ENCODE measurements around the gene MT3.
"Not testable (repeated sequence)": the region's sequence is repeated elsewhere in the genome, so short reads cannot be mapped to it uniquely, and the experiment has no call there.

The MT3 gene

DNA sequence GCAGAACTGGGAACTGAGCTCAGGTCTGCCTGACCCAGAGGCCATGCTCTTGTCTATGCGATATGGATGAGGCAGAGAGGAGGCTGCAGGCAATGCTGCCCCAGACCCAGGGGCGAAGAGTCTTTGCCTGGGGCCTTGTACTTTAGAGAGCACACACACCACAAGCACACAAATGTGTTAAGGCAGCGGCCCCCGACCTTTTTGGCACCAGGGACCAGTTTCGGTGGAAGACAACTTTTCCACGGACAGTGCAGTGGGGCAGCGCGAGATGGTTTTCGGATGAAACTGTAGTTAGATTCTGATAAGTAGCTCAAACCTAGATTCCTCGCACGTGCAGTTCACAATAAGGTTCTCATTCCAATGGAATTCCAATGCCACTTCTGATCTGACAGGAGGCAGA, 17.8 kb upstream of the MT3 start:
- no peak for DNase-seq (ENCODE audit: low read depth)
- TF ChIP-seq, protein P1, sequence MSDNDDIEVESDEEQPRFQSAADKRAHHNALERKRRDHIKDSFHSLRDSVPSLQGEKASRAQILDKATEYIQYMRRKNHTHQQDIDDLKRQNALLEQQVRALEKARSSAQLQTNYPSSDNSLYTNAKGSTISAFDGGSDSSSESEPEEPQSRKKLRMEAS (IDR thresholded peaks at IDR 0.05; ENCODE audit: low read depth, low read length): no peak
- no peak for TF ChIP-seq MYC (IDR thresholded peaks at IDR 0.05; ENCODE audit: low read depth, low read length)
- TF ChIP-seq, protein P2, sequence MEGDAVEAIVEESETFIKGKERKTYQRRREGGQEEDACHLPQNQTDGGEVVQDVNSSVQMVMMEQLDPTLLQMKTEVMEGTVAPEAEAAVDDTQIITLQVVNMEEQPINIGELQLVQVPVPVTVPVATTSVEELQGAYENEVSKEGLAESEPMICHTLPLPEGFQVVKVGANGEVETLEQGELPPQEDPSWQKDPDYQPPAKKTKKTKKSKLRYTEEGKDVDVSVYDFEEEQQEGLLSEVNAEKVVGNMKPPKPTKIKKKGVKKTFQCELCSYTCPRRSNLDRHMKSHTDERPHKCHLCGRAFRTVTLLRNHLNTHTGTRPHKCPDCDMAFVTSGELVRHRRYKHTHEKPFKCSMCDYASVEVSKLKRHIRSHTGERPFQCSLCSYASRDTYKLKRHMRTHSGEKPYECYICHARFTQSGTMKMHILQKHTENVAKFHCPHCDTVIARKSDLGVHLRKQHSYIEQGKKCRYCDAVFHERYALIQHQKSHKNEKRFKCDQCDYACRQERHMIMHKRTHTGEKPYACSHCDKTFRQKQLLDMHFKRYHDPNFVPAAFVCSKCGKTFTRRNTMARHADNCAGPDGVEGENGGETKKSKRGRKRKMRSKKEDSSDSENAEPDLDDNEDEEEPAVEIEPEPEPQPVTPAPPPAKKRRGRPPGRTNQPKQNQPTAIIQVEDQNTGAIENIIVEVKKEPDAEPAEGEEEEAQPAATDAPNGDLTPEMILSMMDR (IDR thresholded peaks at IDR 0.05; ENCODE audit: low read depth, low read length): no peak
- no peak overlapping the region for H3K4me3 ChIP-seq (ENCODE audit: low read depth, low read length)

DNA sequence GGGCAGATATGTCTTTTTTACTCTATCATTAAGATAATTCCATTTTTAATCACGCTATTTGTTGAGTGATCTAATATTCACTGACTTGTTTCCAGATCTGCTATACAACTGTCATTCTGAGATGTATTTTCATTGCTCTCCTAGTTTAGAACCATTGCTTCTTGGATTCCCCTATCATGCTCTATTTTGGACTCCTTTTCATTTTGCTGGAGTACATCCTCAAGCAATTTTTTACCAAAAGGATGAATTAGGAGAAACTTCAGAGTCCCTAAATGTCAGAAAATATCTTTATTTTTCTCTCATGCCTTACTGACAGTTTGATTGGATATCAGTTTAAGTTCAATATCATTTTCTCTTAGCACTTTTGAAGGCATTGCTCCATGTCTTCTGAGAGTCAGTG, 14.7 kb upstream of the MT3 start:
- TF ChIP-seq MYC (IDR thresholded peaks at IDR 0.05; ENCODE audit: low read depth, low read length): no peak
- TF ChIP-seq, protein P1 (IDR thresholded peaks at IDR 0.05; ENCODE audit: low read depth, low read length): no peak
- no peak for TF ChIP-seq POLR2A (IDR thresholded peaks at IDR 0.05; ENCODE audit: extremely low read depth, insufficient read length)
- TF ChIP-seq, protein P2 (IDR thresholded peaks at IDR 0.05; ENCODE audit: low read depth, low read length): no peak
- no peak for DNase-seq (ENCODE audit: low read depth)
- H3K4me3 ChIP-seq (ENCODE audit: low read depth, low read length): no peak overlapping the region

DNA sequence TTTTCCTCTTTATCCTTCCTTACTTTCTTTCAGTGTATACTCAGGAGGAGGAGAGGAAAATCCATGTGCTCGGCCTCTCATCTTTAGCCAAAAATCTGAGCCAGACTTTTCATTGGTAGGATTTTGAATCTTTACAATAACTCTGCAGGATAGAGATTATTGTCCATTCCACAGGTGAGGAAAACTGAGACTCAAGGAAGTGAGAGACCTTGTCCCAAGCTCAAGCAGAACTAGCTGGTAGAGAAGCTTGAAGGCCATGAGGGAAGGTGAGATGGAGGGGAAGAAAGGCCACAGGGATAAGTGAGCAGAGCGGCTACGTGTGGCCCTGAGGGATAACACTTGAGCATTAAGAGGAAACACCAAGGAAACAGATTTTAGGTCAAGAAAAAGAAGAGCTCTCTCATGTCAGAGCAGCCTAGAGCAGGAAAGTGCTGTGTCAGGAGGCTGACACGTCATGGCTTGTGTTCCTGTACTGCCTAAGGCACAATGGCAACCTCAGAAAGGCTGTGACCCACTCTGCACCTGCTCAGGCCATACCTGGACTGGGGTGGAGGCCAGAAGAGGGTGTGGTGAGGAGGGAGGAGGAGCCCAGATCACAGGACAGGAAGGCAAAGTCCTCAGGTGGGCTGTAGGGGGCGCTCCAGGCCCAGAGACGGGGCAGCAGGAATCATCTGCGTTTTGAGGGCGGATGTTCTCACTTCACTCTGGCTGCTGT, 12.6 kb upstream of the MT3 start:
- DNase-seq (ENCODE audit: low read depth): peak; percentile 82
- TF ChIP-seq, protein P1 (IDR thresholded peaks at IDR 0.05; ENCODE audit: low read depth, low read length): peak; percentile 43; the same call in 1 of the 2 replicates
- TF ChIP-seq, protein P2 (IDR thresholded peaks at IDR 0.05; ENCODE audit: low read depth, low read length): peak; percentile 83
- no peak for TF ChIP-seq MYC (IDR thresholded peaks at IDR 0.05; ENCODE audit: low read depth, low read length)
- H3K4me3 ChIP-seq (ENCODE audit: low read depth, low read length): no peak overlapping the region

DNA sequence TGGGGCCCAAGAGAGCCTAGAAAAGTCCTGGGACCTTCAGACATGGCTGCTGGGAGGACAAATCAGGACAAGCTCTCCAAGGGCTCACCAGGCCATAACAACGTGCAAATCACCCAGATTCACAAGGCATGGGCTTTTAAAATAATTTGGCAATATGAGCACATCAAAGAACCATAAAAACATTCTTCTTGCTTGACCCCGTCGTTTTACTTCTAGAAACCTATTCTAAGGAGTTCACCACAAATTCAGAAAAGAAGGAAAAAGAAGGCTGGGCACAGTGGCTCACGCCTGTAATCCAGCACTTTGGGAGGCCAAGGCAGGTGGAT, 12.1 kb upstream of the MT3 start:
- DNase-seq (ENCODE audit: low read depth): no peak
- H3K4me3 ChIP-seq (ENCODE audit: low read depth, low read length): no peak overlapping the region
- TF ChIP-seq MYC (IDR thresholded peaks at IDR 0.05; ENCODE audit: low read depth, low read length): peak; percentile 23; the same call in 1 of the 2 replicates
- TF ChIP-seq, protein P1 (IDR thresholded peaks at IDR 0.05; ENCODE audit: low read depth, low read length): no peak
- TF ChIP-seq, protein P2 (IDR thresholded peaks at IDR 0.05; ENCODE audit: low read depth, low read length): no peak
- no peak for TF ChIP-seq POLR2A (IDR thresholded peaks at IDR 0.05; ENCODE audit: extremely low read depth, insufficient read length)

DNA sequence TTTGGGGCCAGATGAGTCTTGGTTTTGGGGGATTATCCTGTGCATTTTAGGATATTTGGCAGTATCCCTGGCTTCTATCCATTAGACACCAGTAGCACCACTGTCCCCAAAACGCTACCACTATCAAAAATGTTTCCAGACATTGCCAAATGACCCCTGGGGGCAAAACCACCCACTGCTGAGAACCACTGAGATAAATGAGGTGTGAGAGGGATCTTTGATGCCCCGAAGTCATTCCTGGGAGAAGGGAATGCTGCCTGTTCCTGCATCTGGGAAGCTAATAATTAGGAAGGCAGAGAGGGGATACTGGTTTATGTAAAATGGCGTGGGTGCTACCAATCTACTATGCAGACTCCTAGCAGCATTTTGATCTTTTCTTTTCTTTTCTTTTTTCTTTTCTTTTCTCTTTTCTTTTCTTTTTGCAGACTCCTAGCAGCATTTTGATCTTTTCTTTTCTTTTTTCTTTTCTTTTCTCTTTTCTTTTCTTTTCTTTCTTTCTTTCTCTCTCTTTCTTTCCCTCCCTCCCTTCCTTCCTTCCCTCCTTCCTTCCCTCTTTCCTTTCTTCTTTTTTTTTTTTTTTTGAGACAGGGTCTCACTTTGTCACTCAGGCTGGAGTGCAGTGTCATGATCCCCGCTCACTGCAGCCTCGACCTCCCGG, 8.8 kb upstream of the MT3 start:
- no peak overlapping the region for H3K4me3 ChIP-seq (ENCODE audit: low read depth, low read length)
- no peak for DNase-seq (ENCODE audit: low read depth)
- TF ChIP-seq MYC (IDR thresholded peaks at IDR 0.05; ENCODE audit: low read depth, low read length) (no peak), POLR2A (IDR thresholded peaks at IDR 0.05; ENCODE audit: extremely low read depth, insufficient read length) (no peak)
- TF ChIP-seq, protein P1 (IDR thresholded peaks at IDR 0.05; ENCODE audit: low read depth, low read length): no peak
- TF ChIP-seq, protein P2 (IDR thresholded peaks at IDR 0.05; ENCODE audit: low read depth, low read length): no peak

DNA sequence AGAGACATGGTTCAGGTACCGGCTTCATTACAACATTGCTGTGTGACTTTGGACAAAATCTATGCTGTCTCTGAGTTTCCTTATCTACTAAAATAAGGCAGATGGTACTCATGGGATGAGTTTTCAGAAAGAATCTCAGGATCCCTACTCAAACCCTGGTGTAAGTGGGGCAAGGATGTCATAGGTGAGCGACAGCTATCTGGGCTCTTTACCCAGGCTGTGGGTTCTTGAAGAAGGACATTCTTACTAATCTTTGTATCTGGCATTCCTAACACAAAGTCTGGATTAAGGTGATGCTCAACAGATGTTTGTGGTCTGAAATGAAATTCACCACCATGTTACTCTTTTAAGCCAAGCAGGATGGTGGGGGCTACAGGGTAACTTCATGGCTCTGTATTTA, 6.4 kb upstream of the MT3 start:
- DNase-seq (ENCODE audit: low read depth): not testable (repeated sequence)

More for the DNA sequence above, 6.4 kb upstream of the MT3 start:
- not testable (repeated sequence) for H3K4me3 ChIP-seq (ENCODE audit: low read depth, low read length)
